MCF 10A (cell line): Measurements from ENCODE around the gene PLD3. TPM values are rescaled to one million over a fixed set of nuclear protein-coding genes. Genes with fewer than 3 reads are reported as not detected.
A peak's percentile ranks its signal among the peaks of the same experiment; 100 is the strongest.

ENCODE experiments used
- BruUV-seq: library from RNA; stranded (reverse); fragments of 400-500 nt; replicated peaks from 2 replicates; lab custom pipeline; 2021; lab: Mats Ljungman, UMichigan
- CTCF ChIA-PET: fragments of 300-600 bp; sonication (Branson Sonifier 250); formaldehyde crosslinking; extraction: SDS; loops from one replicate; lab custom pipeline; 2021; ENCODE audit warnings: antibody characterized with exemption, inconsistent platforms; lab: Yijun Ruan, JAX
- POLR2A ChIA-PET: fragments of 300-600, 350-650 bp; sonication (Branson Sonifier 250); formaldehyde crosslinking; extraction: SDS; loops from one replicate; lab custom pipeline; 2020; ENCODE audit warnings: antibody characterized with exemption, inconsistent platforms; lab: Yijun Ruan, JAX
- DNase-seq: peaks from one replicate; pipeline ENCODE4 v3.0.0-alpha.2; 2018; ENCODE audit not compliant: unreplicated experiment
- H3K27ac Mint-ChIP-seq: one replicate; pipeline ENCODE4 v1.8.0; 2022; ENCODE audit warnings: mild to moderate bottlenecking, low read depth, mixed read lengths; ENCODE audit not compliant: unreplicated experiment
- H3K27me3 Mint-ChIP-seq: one replicate; pipeline ENCODE4 v1.8.0; 2022; ENCODE audit warnings: mixed read lengths; ENCODE audit not compliant: insufficient read depth, unreplicated experiment
- H3K36me3 Mint-ChIP-seq: one replicate; pipeline ENCODE4 v1.8.0; 2022; ENCODE audit warnings: mild to moderate bottlenecking, moderate library complexity, mixed read lengths; ENCODE audit not compliant: insufficient read depth, unreplicated experiment
- H3K4me1 Mint-ChIP-seq: one replicate; pipeline ENCODE4 v1.8.0; 2022; ENCODE audit warnings: mixed read lengths; ENCODE audit not compliant: insufficient read depth, unreplicated experiment
- H3K4me3 Mint-ChIP-seq: one replicate; pipeline ENCODE4 v1.8.0; 2022; ENCODE audit warnings: mild to moderate bottlenecking, moderate library complexity, mixed read lengths; ENCODE audit not compliant: unreplicated experiment
- H3K9me3 Mint-ChIP-seq: one replicate; pipeline ENCODE4 v1.8.0; 2022; ENCODE audit warnings: mixed read lengths; ENCODE audit not compliant: unreplicated experiment
- intact Hi-C: fragments of 100-400 bp; cut with micrococcal nuclease; formaldehyde crosslinking; loops from 2 replicates; pipeline ENCODE4 v1.14.1; 2022
- total RNA-seq: library from RNA; stranded (reverse); gene quantifications from 2 replicates; pipeline ENCODE4 v1.2.3, GENCODE V29; 2022
- TF ChIP-seq, protein P1 (sequence below): fragments of 200-600 bp; IDR thresholded peaks from one replicate; pipeline ENCODE4 v1.8.0; 2022; ENCODE audit warnings: antibody characterized with exemption, mild to moderate bottlenecking; ENCODE audit not compliant: unreplicated experiment

The PLD3 gene
- total RNA-seq, 1 experiment from 2014 or later, result 98.9 TPM

- Mint-ChIP-seq H3K27me3 (no peaks in the 10 kb centered on the region), H3K9me3 (no peaks in the 10 kb centered on the region), H3K4me1 (peaks cover 29% of the 10 kb centered on the region), H3K27ac (peak overlapping the region; percentile 87), H3K4me3 (no peak overlapping the region), H3K36me3 (peaks cover 24% of the 10 kb centered on the region)
- BruUV-seq, result no TSS peak
- intact Hi-C loops, result no loop called here
- ChIA-PET CTCF (interaction anchor here (1.5 kb wide), 1 partner anchor 37 kb away, joined by 3 read pairs; no protein-coding TSS in a partner anchor), POLR2A (no interaction called here)
- DNase-seq, result no peak
- TF ChIP-seq, protein P1, sequence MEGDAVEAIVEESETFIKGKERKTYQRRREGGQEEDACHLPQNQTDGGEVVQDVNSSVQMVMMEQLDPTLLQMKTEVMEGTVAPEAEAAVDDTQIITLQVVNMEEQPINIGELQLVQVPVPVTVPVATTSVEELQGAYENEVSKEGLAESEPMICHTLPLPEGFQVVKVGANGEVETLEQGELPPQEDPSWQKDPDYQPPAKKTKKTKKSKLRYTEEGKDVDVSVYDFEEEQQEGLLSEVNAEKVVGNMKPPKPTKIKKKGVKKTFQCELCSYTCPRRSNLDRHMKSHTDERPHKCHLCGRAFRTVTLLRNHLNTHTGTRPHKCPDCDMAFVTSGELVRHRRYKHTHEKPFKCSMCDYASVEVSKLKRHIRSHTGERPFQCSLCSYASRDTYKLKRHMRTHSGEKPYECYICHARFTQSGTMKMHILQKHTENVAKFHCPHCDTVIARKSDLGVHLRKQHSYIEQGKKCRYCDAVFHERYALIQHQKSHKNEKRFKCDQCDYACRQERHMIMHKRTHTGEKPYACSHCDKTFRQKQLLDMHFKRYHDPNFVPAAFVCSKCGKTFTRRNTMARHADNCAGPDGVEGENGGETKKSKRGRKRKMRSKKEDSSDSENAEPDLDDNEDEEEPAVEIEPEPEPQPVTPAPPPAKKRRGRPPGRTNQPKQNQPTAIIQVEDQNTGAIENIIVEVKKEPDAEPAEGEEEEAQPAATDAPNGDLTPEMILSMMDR, result no peak
These were observed 5.7 kb upstream of the PLD3 start for GRCh38 chr19:40342644-40343311.

DNA sequence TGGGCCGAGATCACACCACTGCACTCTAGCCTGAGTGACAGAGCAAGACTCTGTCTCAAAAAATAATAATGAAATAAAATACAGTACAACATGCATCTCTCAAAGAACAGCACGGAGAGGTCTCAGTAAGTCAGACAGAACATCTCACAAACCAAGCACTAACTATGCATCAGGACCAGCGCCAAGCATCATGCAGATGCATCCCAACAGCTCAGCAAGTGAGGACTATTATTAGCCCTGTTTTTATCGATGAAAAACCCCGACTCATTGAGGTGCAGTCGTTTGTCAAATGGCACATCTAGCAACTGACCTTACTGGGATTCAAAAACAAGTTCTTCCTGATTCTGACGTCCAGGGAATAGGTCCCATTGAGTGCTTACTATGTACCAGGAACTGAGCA is 4.1 kb upstream of the PLD3 start:
- Mint-ChIP-seq H3K9me3 (no peaks in the 10 kb centered on the region), H3K4me3 (no peak overlapping the region), H3K36me3 (peaks cover 14% of the 10 kb centered on the region), H3K27ac (no peak overlapping the region), H3K27me3 (no peaks in the 10 kb centered on the region), H3K4me1 (peaks cover 35% of the 10 kb centered on the region)
- DNase-seq, result no peak
- ChIA-PET POLR2A (no interaction called here), CTCF (interaction anchor here (1.7 kb wide), 1 partner anchor 39 kb away, joined by 5 read pairs; no protein-coding TSS in a partner anchor)
- TF ChIP-seq, protein P1, result no peak
- BruUV-seq, result no TSS peak
- intact Hi-C loops, result no loop called here

DNA sequence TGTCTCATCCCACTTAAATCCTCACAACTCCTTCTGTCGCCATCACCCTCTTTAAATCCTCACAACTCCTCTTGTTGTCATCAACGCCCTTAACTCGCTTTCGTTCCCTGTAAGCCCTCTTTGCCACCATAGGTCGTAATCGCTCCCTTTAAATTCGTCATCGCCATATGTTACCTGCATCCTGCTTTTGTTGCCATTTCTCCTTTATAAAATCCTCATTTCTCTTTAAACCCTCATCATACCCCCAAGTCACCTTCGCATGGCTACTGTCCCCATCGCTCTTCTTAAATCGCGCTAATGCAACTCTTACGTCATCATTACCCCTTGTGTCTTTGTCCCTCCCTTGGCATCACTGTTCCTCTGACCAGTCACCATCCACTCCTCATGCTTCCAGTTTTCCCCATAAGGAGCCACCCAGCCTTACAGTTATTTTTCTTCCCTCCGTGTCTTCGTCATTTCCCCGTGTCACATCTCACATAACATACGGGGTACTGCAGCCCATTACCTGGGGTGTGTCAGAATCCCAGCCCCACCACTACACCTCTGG is 539 bp downstream of the PLD3 start:
- H3K9me3 Mint-ChIP-seq, result no peaks in the 10 kb centered on the region
- DNase-seq, result peak; percentile 43
- H3K4me3 Mint-ChIP-seq, result peak overlapping the region; percentile 99
- TF ChIP-seq, protein P1, result no peak
- peaks cover 11% of the 10 kb centered on the region for H3K4me1 Mint-ChIP-seq
- intact Hi-C loops, result no loop called here
- CTCF ChIA-PET, result interaction anchor here (0.6 to 0.7 kb wide), 2 partner anchors 53 to 98 kb away, joined by 3 read pairs; no protein-coding TSS in a partner anchor
- peak overlapping the region; percentile 95 for H3K27ac Mint-ChIP-seq
- POLR2A ChIA-PET, result interaction anchor here (0.6 to 2.9 kb wide), 16 partner anchors 11 to 917 kb away, joined by 3 to 21 read pairs (median 4); partner anchors contain the start of genes BLVRB, SERTAD1 and SERTAD3
- TSS peak; percentile 71 for BruUV-seq
- peaks cover 16% of the 10 kb centered on the region for H3K36me3 Mint-ChIP-seq
- H3K27me3 Mint-ChIP-seq, result no peaks in the 10 kb centered on the region

GRCh38 chr19:40355975-40356680 is 7.6 kb downstream of the PLD3 start:
- DNase-seq, result no peak
- intact Hi-C loops, result no loop called here
- TF ChIP-seq, protein P1, result no peak
- BruUV-seq, result no TSS peak
- Mint-ChIP-seq H3K36me3 (peaks cover 13% of the 10 kb centered on the region), H3K27me3 (no peaks in the 10 kb centered on the region), H3K4me3 (no peak overlapping the region), H3K4me1 (no peaks in the 10 kb centered on the region), H3K9me3 (no peaks in the 10 kb centered on the region), H3K27ac (peak overlapping the region; percentile 62)
- ChIA-PET POLR2A (interaction anchor here (0.6 to 0.7 kb wide), 3 partner anchors 10 to 422 kb away, joined by 3 to 4 read pairs (median 4); partner anchors contain the start of gene RAB4B), CTCF (interaction anchor here (0.7 to 1.3 kb wide), 4 partner anchors 48 to 65 kb away, joined by 3 to 4 read pairs (median 4); no protein-coding TSS in a partner anchor)
